Skeletal muscle satellite cell (primary cell): ENCODE measurements around the gene PAFAH1B2. TPM values are rescaled to one million over a fixed set of nuclear protein-coding genes. Genes with fewer than 3 reads are reported as not detected.

Experiments
- H3K27me3 ChIP-seq: 2 replicates; pipeline ENCODE4 v1.7.0; 2013; ENCODE audit warnings: low read length; ENCODE audit not compliant: control insufficient read depth, insufficient read depth
- H3K36me3 ChIP-seq: 2 replicates; pipeline ENCODE4 v1.7.0; 2013; ENCODE audit warnings: mild to moderate bottlenecking, control low read depth, low read length; ENCODE audit not compliant: insufficient read depth
- H3K4me1 ChIP-seq: 2 replicates; pipeline ENCODE4 v1.7.0; 2013; ENCODE audit warnings: low read length; ENCODE audit not compliant: control insufficient read depth, insufficient read depth
- H3K4me2 ChIP-seq: 2 replicates; pipeline ENCODE4 v1.7.0; 2013; ENCODE audit warnings: mild to moderate bottlenecking, low read length
- H3K4me3 ChIP-seq: 2 replicates; pipeline ENCODE4 v1.7.0; 2013; ENCODE audit warnings: low read length
- H3K9ac ChIP-seq: 2 replicates; pipeline ENCODE4 v1.7.0; 2013; ENCODE audit warnings: mild to moderate bottlenecking, low read depth, low read length, moderate library complexity
- H3K9me3 ChIP-seq: replicated peaks from 2 replicates; pipeline ENCODE4 v1.7.0; 2013; ENCODE audit warnings: mild to moderate bottlenecking, control low read depth, low read length
- total RNA-seq: library from RNA; depleted of rRNA; stranded (reverse); fragments of >200 nt; gene quantifications from 2 replicates; pipeline ENCODE4 v1.2.3, GENCODE V29; 2012; rRNA removed

The PAFAH1B2 gene, protein sequence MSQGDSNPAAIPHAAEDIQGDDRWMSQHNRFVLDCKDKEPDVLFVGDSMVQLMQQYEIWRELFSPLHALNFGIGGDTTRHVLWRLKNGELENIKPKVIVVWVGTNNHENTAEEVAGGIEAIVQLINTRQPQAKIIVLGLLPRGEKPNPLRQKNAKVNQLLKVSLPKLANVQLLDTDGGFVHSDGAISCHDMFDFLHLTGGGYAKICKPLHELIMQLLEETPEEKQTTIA
- 101 and 122 TPM in 2 replicates for total RNA-seq

DNA sequence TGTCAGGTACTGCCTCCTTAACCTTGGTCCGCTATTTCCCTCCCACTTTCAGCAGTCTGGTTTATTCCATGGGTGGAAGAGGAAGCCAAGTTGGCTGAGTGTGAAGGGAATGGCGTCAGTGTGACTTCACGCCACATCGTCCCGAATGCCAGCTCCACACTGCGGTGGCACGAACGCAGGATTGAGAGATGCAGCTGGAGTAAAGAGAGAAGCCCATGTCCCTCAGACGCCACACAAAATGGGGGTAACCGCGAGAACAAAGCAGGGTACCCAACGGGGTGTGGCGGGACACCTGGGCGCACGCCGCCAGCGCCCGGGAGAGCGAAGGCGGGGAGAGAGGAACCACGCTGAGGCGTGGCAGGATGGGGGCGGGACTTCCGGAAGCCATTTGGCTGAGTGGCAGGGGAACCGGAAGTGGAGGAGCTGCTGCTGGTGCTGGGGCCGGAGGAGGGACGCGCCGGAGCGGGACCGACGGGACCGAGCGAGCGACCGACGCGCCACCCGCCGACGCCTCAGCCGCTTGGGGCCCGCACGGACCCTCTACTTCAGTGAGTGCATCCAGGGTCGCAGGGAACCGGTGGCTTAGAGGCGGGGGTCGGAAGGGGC, at the start of gene PAFAH1B2:
Gene PAFAH1B2, plus strand, starts transcription at position 417 of the 606 bp plus-strand sequence. CDS start 8,161 bp downstream, outside the sequence.
- H3K4me3 ChIP-seq = peak within 1 kb of the TSS; percentile 81
- H3K9ac ChIP-seq = peak within 1 kb of the TSS; percentile 88
- no peaks in the 10 kb centered on the region for H3K27me3 ChIP-seq
- peaks cover 19% of the 10 kb centered on the region for H3K36me3 ChIP-seq
- no peaks in the 10 kb centered on the region for H3K9me3 ChIP-seq
- H3K4me1 ChIP-seq = peaks cover 21% of the 10 kb centered on the region
- H3K4me2 ChIP-seq = peak within 1 kb of the TSS; percentile 86

DNA sequence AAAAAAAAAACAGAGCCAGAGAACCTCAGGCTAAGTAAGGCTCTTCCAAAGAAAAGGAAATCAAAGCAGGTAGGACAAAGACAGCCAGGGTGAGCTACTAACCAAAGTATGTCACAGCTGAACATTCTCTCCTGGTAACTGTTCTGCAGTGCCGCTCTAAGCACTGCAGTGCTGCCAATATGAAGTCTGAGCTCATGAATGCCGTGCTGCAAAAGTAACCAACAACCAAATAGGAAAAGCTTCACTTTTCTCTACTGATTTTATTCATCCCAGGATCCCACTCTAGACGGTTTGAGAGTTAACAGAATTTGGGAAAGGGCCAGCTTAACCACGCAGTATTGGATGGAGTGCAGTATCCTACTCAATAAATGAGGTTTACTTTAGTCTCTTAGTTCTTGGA, 49.3 kb upstream of the PAFAH1B2 start:
- no peaks in the 10 kb centered on the region for H3K27me3 ChIP-seq
- H3K4me2 ChIP-seq = peak overlapping the region; percentile 27
- H3K4me1 ChIP-seq = peaks cover 37% of the 10 kb centered on the region
- H3K36me3 ChIP-seq = no peaks in the 10 kb centered on the region
- no peaks in the 10 kb centered on the region for H3K9me3 ChIP-seq
- no peak overlapping the region for H3K4me3 ChIP-seq
- H3K9ac ChIP-seq = no peak overlapping the region

DNA sequence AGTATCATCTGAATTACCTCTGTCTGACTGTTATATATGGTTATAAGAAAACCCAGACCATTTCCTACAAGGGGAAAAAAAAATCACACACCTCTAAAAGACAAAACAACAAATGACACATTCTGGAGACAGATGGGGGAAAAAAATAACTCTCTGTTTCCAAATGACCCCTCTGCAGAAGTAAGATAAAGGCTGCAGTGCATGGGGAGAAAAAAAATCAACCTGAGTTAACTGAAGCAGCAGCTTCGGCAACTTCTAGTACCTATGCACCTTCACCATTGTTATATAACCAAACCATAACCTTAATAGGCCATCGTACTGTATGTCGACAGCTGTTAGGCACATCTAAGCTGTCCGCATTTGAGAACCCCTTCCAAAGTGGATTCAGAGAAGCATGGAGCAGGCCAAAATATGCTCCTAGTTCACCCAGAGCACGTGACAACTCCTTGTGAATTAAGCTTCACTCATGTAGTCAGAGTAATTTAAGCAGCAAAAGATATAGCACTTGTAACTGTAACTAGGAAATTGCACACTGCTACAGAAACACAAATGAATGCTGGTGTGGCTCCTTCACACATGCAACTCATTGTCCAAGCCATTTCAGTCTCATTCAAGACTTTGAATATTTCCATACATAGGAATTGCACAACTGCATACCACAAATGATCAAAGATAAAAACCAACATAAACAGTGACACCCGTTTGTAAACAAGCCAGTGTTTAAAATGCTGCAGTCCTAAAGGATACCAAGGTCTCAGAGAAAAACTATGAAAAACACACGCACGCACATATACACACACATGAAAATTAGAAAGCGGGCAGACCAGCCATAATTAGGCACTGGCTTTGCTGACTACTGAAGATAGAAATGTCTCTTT, 48.6 kb upstream of the PAFAH1B2 start:
- H3K4me2 ChIP-seq = peak overlapping the region; percentile 90
- no peaks in the 10 kb centered on the region for H3K9me3 ChIP-seq
- no peaks in the 10 kb centered on the region for H3K36me3 ChIP-seq
- H3K4me1 ChIP-seq = peaks cover 37% of the 10 kb centered on the region
- peak overlapping the region; percentile 33 for H3K4me3 ChIP-seq
- H3K27me3 ChIP-seq = no peaks in the 10 kb centered on the region
- no peak overlapping the region for H3K9ac ChIP-seq

DNA sequence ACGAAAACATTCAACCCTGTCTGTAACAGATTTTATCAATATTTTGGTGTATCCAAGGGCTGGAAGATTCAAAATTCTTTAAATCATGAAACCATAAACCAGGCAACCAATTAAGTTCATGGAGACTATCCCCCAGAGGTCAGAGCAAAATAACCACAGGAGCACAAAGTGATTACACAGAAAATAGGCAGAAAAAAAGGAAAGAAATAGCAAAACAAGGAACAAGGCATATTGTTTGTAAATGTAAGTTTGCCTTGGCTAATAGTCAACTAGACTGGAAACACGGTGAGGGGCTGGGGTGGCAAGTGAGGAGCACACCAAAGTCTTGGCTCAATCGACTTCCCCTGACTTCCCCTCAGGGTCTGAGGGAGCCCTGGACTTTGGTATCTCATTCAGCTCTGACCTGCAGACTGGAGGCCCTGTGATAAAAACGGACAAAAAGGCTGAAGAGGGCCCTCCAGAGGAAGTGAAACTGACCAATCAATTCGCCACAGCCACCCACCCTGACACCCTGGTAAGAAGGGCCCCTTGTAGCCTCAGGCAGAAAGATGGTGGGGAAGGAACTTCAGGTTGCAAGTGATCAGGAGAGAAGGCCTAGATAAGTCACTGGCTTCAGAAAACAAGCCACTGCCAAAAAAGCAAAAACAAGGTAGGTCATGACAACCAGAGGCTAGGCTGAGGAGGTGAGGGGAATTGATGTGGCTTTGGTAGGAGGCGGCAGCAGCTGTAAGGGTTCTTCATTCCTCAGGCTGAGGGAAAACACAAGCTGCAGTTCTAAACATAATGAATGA, 47.7 kb upstream of the PAFAH1B2 start:
- peaks cover 37% of the 10 kb centered on the region for H3K4me1 ChIP-seq
- H3K27me3 ChIP-seq = no peaks in the 10 kb centered on the region
- H3K36me3 ChIP-seq = no peaks in the 10 kb centered on the region
- H3K4me3 ChIP-seq = peak overlapping the region; percentile 94
- H3K9ac ChIP-seq = peak overlapping the region; percentile 31
- H3K4me2 ChIP-seq = peak overlapping the region; percentile 90
- no peaks in the 10 kb centered on the region for H3K9me3 ChIP-seq

DNA sequence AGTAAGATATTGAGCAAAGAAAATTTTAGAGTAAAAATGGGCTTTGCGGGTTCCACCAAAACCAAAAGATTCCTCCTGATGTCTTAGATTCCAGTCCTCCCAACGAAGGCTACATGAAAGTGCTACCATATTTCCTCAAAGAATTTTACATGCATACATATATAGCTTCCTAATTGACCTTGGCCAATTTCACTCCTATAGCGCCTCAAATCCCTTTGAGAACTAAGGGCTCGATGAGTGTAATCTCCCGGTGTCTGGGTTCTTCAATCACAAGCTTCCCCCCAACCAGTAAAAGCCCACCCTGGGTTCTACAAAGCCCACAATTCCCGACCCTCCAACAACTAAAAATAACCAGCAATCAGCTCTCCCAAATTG, 47.1 kb upstream of the PAFAH1B2 start:
- peak overlapping the region; percentile 90 for H3K4me2 ChIP-seq
- H3K9ac ChIP-seq = peak overlapping the region; percentile 96
- peaks cover 37% of the 10 kb centered on the region for H3K4me1 ChIP-seq
- H3K9me3 ChIP-seq = no peaks in the 10 kb centered on the region
- no peaks in the 10 kb centered on the region for H3K36me3 ChIP-seq
- no peaks in the 10 kb centered on the region for H3K27me3 ChIP-seq
- peak overlapping the region; percentile 94 for H3K4me3 ChIP-seq

DNA sequence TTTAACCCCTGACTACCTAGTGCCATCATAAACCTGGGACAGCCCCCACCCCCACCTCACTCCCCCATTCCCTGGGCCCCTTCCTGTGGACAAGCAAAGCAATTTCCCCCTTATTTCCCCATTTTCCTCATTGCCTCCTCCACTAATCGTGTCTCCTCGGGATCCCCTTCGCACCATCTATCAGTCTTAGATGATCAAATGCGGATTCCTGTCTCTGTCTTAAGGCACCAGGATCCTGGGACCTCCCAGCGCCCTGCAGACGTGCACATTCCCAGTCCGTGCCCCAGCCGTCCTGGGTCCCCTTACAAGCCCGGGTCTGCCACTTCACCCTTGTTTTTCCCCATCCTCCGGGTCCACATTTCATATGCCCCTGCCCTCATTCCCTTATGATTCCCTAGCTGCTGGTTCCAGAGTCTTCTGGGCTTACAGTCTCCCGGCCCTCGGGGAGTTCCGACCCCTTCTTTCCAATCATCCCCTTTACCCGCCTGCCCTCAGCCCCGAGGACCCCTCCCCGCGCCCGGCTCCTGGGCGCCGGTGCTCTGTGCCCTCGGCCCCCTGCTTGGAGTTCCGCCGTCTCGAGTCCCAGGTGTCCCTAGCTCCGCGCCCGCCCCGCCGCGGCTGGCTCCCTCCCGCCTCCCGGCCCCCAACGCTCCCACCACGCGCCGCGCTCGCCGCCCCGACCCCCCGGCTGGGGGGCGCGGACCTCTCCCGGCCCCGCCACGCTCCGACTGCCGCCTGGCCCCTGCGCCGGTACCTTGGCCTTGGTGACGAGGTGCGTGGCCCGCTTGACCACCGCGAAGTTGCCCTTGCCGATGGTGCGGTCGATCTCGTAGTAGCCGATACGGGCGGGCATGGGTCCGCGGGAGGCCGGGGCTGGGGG, 46.5 kb upstream of the PAFAH1B2 start:
- peak overlapping the region; percentile 94 for H3K4me3 ChIP-seq

DNA sequence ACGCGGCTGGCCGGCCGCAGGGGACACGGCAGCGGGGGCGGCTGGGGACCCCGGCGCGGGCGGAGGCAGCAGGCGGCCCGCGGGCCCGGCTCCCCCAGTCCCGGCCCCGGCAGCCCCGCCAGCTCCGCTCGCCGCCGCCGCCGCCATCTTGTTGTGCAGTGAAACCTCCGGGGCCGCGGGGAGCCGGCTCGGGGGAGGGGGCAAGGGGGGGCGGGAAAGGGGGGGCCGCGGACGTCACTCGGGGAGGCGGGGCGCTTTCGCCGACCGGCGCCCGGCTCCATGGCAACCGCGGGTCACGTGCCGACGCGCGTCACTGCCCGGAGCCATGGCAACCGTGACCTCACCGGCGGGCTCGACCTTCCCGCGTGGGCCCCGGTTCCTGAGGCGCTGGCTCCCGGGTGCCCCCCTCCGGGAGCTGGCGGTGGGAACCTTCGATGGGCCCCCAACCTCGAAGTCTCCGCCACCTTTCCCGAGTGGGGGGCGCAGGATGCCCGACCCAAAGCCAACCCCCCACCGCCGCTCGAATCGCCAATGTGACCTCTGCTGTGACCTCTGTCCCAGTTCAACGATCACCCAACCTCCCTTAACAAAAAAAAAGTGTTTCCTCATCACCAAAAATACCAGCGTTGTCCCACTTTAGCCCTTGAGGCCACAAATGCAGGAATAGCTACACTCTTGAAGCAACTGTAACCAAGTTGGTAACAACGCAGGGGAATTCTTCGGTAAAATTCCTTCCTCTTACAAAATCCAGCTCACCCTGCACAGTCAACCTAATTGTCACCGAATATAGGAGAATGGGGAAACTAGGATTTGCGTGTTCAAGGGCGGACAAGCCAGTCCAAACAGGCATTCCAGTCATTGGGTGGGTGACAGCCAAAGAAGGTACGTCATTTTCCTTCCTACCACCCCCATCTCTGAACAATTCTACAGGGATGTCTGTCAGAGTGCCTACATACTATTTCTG, 45.5 kb upstream of the PAFAH1B2 start, which contains the start of gene SIK3:
Gene SIK3, minus strand, starts transcription at position 160 of the 964 bp plus-strand sequence. Its CDS starts 13 bp downstream, at position 147.
- Histone ChIP-seq H3K36me3 (no peaks in the 10 kb centered on the region), H3K27me3 (no peaks in the 10 kb centered on the region), H3K9ac (peak within 1 kb of the TSS; percentile 96), H3K9me3 (no peaks in the 10 kb centered on the region), H3K4me1 (peaks cover 37% of the 10 kb centered on the region), H3K4me3 (peak within 1 kb of the TSS; percentile 94), H3K4me2 (peak within 1 kb of the TSS; percentile 90)

More for the DNA sequence above, 46.5 kb upstream of the PAFAH1B2 start:
- Histone ChIP-seq H3K9ac (peak overlapping the region; percentile 96), H3K9me3 (no peaks in the 10 kb centered on the region), H3K36me3 (no peaks in the 10 kb centered on the region), H3K27me3 (no peaks in the 10 kb centered on the region), H3K4me2 (peak overlapping the region; percentile 90), H3K4me1 (peaks cover 37% of the 10 kb centered on the region)

DNA sequence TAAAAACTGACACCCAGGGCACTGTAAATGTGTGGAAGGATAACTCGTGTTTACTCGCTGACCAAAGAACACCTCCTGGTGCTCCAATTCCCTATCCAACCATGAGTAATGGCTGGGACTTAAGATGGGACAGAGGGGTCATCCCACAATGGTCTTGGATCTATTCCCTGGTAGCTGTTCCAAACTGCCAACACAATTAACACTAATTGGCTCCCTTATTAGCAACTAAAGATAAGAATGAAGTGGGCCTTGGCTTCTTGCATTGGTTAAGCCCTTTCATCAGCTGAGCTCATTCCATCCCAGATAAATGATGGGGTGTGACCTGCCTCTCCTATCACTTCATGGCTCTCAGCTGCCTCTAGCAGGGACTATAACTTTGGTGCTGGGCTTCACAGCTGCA, 44.4 kb upstream of the PAFAH1B2 start:
- H3K4me2 ChIP-seq = no peak overlapping the region
- H3K4me3 ChIP-seq = no peak overlapping the region

DNA sequence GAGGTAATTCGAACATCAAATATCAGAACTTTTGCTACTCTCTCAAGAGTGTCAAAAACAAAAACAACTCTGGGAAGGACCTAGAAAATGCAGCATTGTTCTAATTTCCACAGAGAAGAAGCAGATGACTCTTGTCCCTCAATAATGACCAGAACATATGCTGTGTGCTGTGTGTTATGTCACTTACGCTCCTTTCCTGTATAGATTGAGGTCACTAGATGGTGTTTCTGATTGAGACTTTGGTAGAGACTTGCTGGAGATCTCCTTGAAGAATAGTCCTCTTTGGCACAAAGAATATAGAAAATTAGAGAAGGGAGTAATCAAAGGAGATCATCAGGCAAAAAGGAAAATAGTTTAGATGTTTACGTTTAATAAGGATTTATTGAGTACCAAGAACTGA, 43.5 kb upstream of the PAFAH1B2 start:
- H3K36me3 ChIP-seq = no peaks in the 10 kb centered on the region
- no peak overlapping the region for H3K9ac ChIP-seq
- H3K4me2 ChIP-seq = no peak overlapping the region
- H3K9me3 ChIP-seq = no peaks in the 10 kb centered on the region
- H3K27me3 ChIP-seq = no peaks in the 10 kb centered on the region
- peaks cover 26% of the 10 kb centered on the region for H3K4me1 ChIP-seq
- no peak overlapping the region for H3K4me3 ChIP-seq

More for the DNA sequence above, 44.4 kb upstream of the PAFAH1B2 start:
- Histone ChIP-seq H3K9me3 (no peaks in the 10 kb centered on the region), H3K4me1 (peaks cover 34% of the 10 kb centered on the region), H3K36me3 (no peaks in the 10 kb centered on the region), H3K27me3 (no peaks in the 10 kb centered on the region), H3K9ac (no peak overlapping the region)
